ENCODE measurements around the gene UBE2I.
"Not testable (repeated sequence)": the region's sequence is repeated elsewhere in the genome, so short reads cannot be mapped to it uniquely, and the experiment has no call there.

Gene UBE2I

GRCh38 chr16:1314399-1315068 is 5.1 kb downstream of the UBE2I start:
- DNase-seq (ENCODE audit: low spot score) = no peak

GRCh38 chr16:1315081-1316032 is 5.9 kb downstream of the UBE2I start:
- DNase-seq (ENCODE audit: low spot score) = no peak

- DNase-seq (ENCODE audit: low spot score) = no peak
These were observed 6.6 kb downstream of the UBE2I start for GRCh38 chr16:1316033-1316405.

- no peak for DNase-seq (ENCODE audit: low spot score)
These were observed 8.2 kb downstream of the UBE2I start for GRCh38 chr16:1317479-1318267.

GRCh38 chr16:1318268-1318545 is 8.8 kb downstream of the UBE2I start:
- no peak for DNase-seq (ENCODE audit: low spot score)

- no peak for DNase-seq (ENCODE audit: low spot score)
These were observed 9.6 kb downstream of the UBE2I start for GRCh38 chr16:1319041-1319440.

GRCh38 chr16:1320097-1320496 is 10.7 kb downstream of the UBE2I start:
- DNase-seq (ENCODE audit: low spot score) = no peak

- no peak for DNase-seq (ENCODE audit: low spot score)
These were observed 11.3 kb downstream of the UBE2I start for GRCh38 chr16:1320658-1321240.

GRCh38 chr16:1322407-1322806 is 13.0 kb downstream of the UBE2I start:
- DNase-seq (ENCODE audit: low spot score) = no peak

GRCh38 chr16:1323296-1324239 is 14.1 kb downstream of the UBE2I start:
- DNase-seq (ENCODE audit: low spot score) = no peak

GRCh38 chr16:1324286-1324826 is 14.9 kb downstream of the UBE2I start:
- DNase-seq (ENCODE audit: low spot score) = no peak

GRCh38 chr16:1325261-1325660 is 15.8 kb downstream of the UBE2I start:
- no peak for DNase-seq (ENCODE audit: low spot score)

GRCh38 chr16:1325673-1326371 is 16.4 kb downstream of the UBE2I start:
- DNase-seq (ENCODE audit: low spot score) = no peak

GRCh38 chr16:1326391-1326790 is 17.0 kb downstream of the UBE2I start:
- no peak for DNase-seq (ENCODE audit: low spot score)

GRCh38 chr16:1326946-1327618 is 17.6 kb downstream of the UBE2I start:
- no peak for DNase-seq (ENCODE audit: low spot score)

- DNase-seq (ENCODE audit: low spot score) = no peak
These were observed 18.1 kb downstream of the UBE2I start for GRCh38 chr16:1327619-1327947.

GRCh38 chr16:1328136-1328535 is 18.7 kb downstream of the UBE2I start:
- DNase-seq (ENCODE audit: low spot score) = not testable (repeated sequence)

- not testable (repeated sequence) for DNase-seq (ENCODE audit: low spot score)
These were observed 19.5 kb downstream of the UBE2I start for GRCh38 chr16:1328961-1329360.

GRCh38 chr16:1330260-1330914 is 21.0 kb downstream of the UBE2I start:
- DNase-seq (ENCODE audit: low spot score) = no peak
